WERI-Rb-1 (cell line): Measurements from ENCODE around the gene ACOXL.

Experiments used
- DNase-seq: peaks from one replicate; pipeline ENCODE4 v3.0.0-alpha.2; 2020
- H3K27ac ChIP-seq: fragments of 250-450 bp; sonication (Bioruptor Pico); 2 replicates; pipeline ENCODE4 v1.5.1; 2020; ENCODE audit warnings: mild to moderate bottlenecking, moderate library complexity
- H3K27me3 ChIP-seq: fragments of 250-450 bp; sonication (Bioruptor Pico); 2 replicates; pipeline ENCODE4 v1.5.1; 2021; ENCODE audit warnings: mild to moderate bottlenecking, low read depth, moderate library complexity; ENCODE audit not compliant: insufficient read depth, severe bottlenecking
- H3K36me3 ChIP-seq: fragments of 250-450 bp; sonication (Bioruptor Pico); 2 replicates; pipeline ENCODE4 v1.5.1; 2020; ENCODE audit warnings: mild to moderate bottlenecking, moderate library complexity
- H3K4me3 ChIP-seq: 2 replicates; pipeline ENCODE4 v1.5.1; 2011; ENCODE audit warnings: low read depth, mild to moderate bottlenecking, control low read depth, low read length
- H3K9me3 ChIP-seq: fragments of 250-450 bp; sonication (Bioruptor Pico); 2 replicates; pipeline ENCODE4 v1.5.1; 2021; ENCODE audit warnings: mild to moderate bottlenecking, moderate library complexity; ENCODE audit not compliant: severe bottlenecking
- TF ChIP-seq, protein P1 (sequence below): IDR thresholded peaks from 2 replicates; pipeline ENCODE4 v1.5.1; 2011; ENCODE audit warnings: low read depth, mild to moderate bottlenecking, control low read depth, inconsistent platforms, low read length

The ACOXL gene

DNA sequence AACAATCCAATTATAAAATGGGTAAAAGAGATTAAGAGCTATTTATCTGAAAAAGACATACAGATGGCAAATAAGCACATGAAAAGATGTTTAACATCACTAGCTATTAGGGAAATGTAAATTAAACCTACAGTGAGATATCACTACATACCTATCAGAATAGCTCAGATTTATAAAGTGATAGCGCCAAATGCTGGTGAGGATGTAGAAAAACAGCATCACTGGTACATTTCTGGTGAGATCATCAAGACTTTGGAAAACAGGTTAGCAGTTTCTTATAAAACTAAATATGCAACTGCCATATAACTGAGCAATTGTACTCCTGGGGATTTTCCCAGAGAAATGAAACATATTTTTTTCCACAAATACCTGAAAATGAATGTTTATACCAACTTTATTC, 100.4 kb downstream of the ACOXL start:
- no peak overlapping the region for H3K4me3 ChIP-seq
- H3K36me3 ChIP-seq = no peaks in the 10 kb centered on the region
- no peak for DNase-seq
- TF ChIP-seq, protein P1, sequence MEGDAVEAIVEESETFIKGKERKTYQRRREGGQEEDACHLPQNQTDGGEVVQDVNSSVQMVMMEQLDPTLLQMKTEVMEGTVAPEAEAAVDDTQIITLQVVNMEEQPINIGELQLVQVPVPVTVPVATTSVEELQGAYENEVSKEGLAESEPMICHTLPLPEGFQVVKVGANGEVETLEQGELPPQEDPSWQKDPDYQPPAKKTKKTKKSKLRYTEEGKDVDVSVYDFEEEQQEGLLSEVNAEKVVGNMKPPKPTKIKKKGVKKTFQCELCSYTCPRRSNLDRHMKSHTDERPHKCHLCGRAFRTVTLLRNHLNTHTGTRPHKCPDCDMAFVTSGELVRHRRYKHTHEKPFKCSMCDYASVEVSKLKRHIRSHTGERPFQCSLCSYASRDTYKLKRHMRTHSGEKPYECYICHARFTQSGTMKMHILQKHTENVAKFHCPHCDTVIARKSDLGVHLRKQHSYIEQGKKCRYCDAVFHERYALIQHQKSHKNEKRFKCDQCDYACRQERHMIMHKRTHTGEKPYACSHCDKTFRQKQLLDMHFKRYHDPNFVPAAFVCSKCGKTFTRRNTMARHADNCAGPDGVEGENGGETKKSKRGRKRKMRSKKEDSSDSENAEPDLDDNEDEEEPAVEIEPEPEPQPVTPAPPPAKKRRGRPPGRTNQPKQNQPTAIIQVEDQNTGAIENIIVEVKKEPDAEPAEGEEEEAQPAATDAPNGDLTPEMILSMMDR = no peak
- no peaks in the 10 kb centered on the region for H3K9me3 ChIP-seq
- no peak overlapping the region for H3K27ac ChIP-seq
- H3K27me3 ChIP-seq = peaks cover 85% of the 10 kb centered on the region

DNA sequence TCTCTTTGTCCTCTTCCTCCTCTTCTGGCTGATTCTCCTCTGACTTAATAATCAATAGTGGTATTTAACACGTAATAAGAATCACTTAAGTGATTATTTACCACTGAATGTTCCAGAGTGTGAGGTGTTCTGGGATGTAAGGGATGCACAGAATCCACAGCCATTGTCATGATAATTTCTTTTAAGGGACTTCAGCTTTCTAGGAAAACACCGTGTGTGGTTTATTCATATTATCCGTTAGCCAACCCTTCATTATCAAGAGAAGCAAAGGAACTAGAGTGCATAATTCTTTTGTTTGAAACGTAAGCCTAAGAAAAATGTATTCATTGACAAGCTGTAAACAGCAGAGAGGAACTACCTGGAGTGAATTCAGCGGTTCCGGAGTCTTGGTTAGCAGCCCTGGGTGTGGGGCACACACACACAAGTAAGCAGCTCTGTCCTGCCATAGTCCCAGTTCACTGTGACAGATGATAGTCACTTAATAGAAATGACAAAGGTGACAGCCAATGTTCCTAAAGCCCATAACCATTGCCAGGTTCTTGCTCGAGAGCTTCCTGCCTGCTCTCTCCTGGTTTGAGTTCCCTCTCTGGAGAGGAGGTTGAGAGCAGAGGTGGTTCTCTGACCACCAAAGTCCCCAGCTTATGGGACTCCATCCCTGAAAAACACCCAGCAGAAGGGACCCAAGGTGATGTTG, 101.9 kb downstream of the ACOXL start:
- Histone ChIP-seq H3K27ac (no peak overlapping the region), H3K36me3 (no peaks in the 10 kb centered on the region), H3K4me3 (no peak overlapping the region), H3K27me3 (peaks cover 85% of the 10 kb centered on the region), H3K9me3 (no peaks in the 10 kb centered on the region)
- TF ChIP-seq, protein P1 = no peak
- DNase-seq = no peak

DNA sequence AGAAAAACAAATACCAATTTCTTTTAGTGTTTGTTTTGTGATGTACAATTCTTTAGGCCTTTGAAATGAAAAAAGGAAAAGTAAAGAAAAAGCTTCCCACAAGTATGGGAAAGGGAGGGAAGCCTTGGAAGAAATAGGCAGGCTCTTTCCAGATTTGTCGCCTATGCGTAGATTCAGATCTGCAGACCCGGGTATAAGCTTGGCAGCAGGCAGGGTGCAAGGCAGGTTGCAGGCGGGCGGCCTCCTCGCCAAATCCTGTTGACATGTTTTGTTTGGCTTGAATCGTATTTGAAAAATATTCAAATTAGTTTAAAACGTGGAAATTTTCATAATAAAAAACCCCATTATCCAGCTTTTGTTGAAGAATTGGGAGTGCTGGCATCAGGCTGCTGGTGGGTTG, 104.3 kb downstream of the ACOXL start:
- H3K4me3 ChIP-seq = no peak overlapping the region
- no peak for DNase-seq
- peaks cover 81% of the 10 kb centered on the region for H3K27me3 ChIP-seq
- TF ChIP-seq, protein P1 = no peak
- no peak overlapping the region for H3K27ac ChIP-seq
- no peaks in the 10 kb centered on the region for H3K36me3 ChIP-seq
- no peaks in the 10 kb centered on the region for H3K9me3 ChIP-seq

DNA sequence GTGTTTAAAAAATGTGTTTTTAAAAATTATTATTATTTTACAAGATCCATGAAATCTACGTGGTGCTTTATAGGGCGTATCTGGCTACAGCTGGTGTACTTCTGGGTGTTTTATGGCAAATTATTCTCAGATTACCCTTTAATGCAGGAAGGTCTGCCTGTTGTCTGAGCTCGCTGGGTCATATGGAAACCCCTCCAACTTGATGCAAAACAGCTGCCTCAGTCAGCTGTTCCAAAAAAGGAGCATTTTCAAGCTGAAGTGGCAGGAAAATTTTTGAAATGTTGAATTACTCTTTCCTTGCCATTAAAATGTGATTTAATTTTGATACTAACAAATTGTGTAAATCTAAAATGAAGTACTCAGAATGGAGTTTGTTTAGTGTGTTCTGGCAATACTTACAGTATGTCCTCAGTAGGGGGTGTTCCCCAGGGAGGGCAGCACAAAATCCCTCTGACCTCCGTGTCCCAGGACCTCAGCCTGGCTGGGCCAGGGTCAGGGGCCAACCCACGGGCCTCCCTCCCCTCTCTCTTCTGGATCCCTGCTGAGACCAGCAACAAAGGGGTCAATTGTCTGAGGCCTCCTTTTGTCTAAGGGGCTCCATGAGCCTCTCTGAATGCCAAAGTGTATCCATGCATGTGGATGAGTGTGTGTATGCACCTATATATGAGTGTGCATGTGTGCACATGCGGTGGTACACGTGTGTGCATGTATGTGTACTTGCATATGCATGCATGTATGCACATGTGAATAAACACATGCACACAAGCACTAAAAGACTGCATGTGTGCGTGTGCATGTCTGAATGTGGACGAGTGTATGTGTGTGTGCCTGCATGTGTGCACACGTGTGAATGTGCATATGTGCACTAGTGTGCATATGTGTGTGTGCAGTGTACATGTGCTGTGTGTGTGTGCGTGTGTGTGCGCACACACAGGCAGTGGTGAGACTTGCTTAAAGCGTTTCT, 105.4 kb downstream of the ACOXL start:
- no peaks in the 10 kb centered on the region for H3K36me3 ChIP-seq
- no peaks in the 10 kb centered on the region for H3K9me3 ChIP-seq
- no peak overlapping the region for H3K27ac ChIP-seq
- no peak overlapping the region for H3K4me3 ChIP-seq
- peaks cover 84% of the 10 kb centered on the region for H3K27me3 ChIP-seq
- TF ChIP-seq, protein P1 = no peak
- DNase-seq = no peak

DNA sequence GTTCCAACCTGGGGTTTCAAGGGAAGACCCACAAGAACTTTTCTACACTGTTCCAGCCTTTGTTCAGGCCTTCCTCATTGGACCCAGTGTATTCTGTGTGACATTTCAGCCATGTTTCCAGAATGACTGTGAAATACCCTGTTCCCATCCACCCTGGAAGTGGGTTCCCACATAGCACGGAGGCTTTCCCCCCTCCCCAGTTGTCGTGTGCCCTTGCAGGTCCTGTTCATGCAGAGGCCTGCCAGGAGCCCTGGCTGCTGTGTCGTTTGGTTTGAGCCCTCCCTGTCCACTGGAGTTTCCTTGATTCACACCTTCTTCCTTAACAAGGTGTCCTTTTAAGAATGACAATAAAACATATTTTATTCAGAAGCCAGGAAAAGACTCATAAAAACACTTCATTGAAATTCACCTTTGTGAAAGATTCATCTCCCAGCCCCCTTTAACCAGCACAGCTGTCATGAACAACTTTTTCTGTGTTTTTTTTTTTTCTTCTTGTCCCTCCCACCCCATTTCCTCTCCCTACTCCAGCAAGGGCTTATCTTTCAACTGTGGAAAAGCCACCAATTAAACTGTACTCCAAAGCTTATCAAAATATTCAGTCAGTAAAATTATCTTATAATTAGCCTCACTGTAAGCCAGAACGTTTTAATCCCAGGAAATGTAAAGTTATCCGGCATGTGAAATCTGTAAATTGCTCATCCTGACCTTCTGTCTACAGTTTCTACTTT, 106.4 kb downstream of the ACOXL start:
- DNase-seq = no peak
- TF ChIP-seq, protein P1 = no peak
- Histone ChIP-seq H3K27ac (no peak overlapping the region), H3K36me3 (no peaks in the 10 kb centered on the region), H3K27me3 (peaks cover 84% of the 10 kb centered on the region), H3K9me3 (no peaks in the 10 kb centered on the region), H3K4me3 (no peak overlapping the region)
